Left lung (tissue), 10 donors: Measurements from ENCODE around the gene SUFU. TPM values are rescaled to one million over a fixed set of nuclear protein-coding genes. Genes with fewer than 3 reads are reported as not detected.

Experiments
- ATAC-seq: fragments of 200-7000 bp; cut with Tn5 transposase; one replicate; pipeline ENCODE4 v1.9.1; 2020; ENCODE audit warnings: moderate library complexity
- DNase-seq, 4 donors: peaks; one replicate each; pipeline ENCODE4 v3.0.0-alpha.2; 2013 to 2020
- H3K27ac ChIP-seq, 2 donors: fragments of 200-600 bp; sonication (generic) in 1 of 2; one replicate each; pipeline versions ENCODE4 v1.5.0 to v1.8.0; 2020 to 2021
- H3K27me3 ChIP-seq, 2 donors: fragments of 200-600 bp; sonication (generic) in 1 of 2; one replicate each; pipeline versions ENCODE4 v1.5.0 to v1.8.0; 2020 to 2021
- H3K36me3 ChIP-seq, 2 donors: fragments of 200-600 bp; sonication (generic) in 1 of 2; one replicate each; pipeline versions ENCODE4 v1.5.0 to v1.8.0; 2020 to 2021
- H3K4me1 ChIP-seq, 2 donors: fragments of 200-600 bp; one replicate each; pipeline ENCODE4 v1.8.0; 2021
- H3K4me3 ChIP-seq, 2 donors: fragments of 200-600 bp; sonication (generic) in 1 of 2; one replicate each; pipeline versions ENCODE4 v1.5.0 to v1.8.0; 2020 to 2021; ENCODE audit warnings: mild to moderate bottlenecking in 1 of 2
- H3K9me3 ChIP-seq, 2 donors: fragments of 200-600 bp; sonication (generic) in 1 of 2; one replicate each; pipeline versions ENCODE4 v1.5.0 to v1.8.0; 2020 to 2021
- CTCF ChIP-seq, 2 donors: fragments of 200-600 bp; sonication (generic) in 1 of 2; IDR thresholded peaks; one replicate each; pipeline versions ENCODE4 v1.5.0 to v1.8.0; 2021; ENCODE audit warnings: antibody characterized with exemption in 2 of 2
- intact Hi-C, 2 donors: fragments of 100-400 bp; cut with DNase I; formaldehyde crosslinking; loops; one replicate each; pipeline versions ENCODE4 v1.11.2 to v1.14.2; 2022
- polyA plus RNA-seq, 6 donors: library from polyadenylated mRNA; unstranded; fragments of 120-200 nt; gene quantifications; one replicate each; pipeline ENCODE4 v1.2.1, GENCODE V29; 2013; ENCODE audit not compliant: insufficient read length in 6 of 6
- total RNA-seq, 2 donors: library from RNA; stranded (reverse); fragmentation: NEBNext Ultra II Directional; extraction: Animal tissue kit (Norgen Biotek cat#: 25700); gene quantifications; one replicate each; pipeline ENCODE4 v1.2.1, GENCODE V29; 2021
- donor health status: DM: no; HTN: yes; CAD: no.
- donor health status: DM: no; HTN: no; CAD: no.

Gene SUFU
- total and polyA plus RNA-seq, 8 donors, result 13.4 to 30.7 (median 27.7) TPM

- ATAC-seq (no peak), DNase-seq (peak in 1 of 4 donors; percentile 17)
- H3K36me3 ChIP-seq, result peaks cover 0 to 37% of the 10 kb centered on the region in 2 donors
- peaks cover 27 to 65% of the 10 kb centered on the region in 2 donors for H3K4me1 ChIP-seq
- H3K27me3 ChIP-seq, result no peaks in the 10 kb centered on the region
- no peak for TF ChIP-seq CTCF (IDR thresholded peaks at IDR 0.05)
- no peak overlapping the region for H3K27ac ChIP-seq
- H3K9me3 ChIP-seq, result no peaks in the 10 kb centered on the region
- H3K4me3 ChIP-seq, result no peak overlapping the region
- intact Hi-C loops, result no loop called here
Observed at GRCh38 chr10:102617816-102618215, 114.0 kb downstream of the SUFU start.

- peaks cover 0 to 37% of the 10 kb centered on the region in 2 donors for H3K36me3 ChIP-seq
- DNase-seq (peak in 2 of 4 donors; percentile 25 to 65), ATAC-seq (no peak)
- H3K9me3 ChIP-seq, result no peaks in the 10 kb centered on the region
- intact Hi-C loops, result no loop called here
- TF ChIP-seq CTCF (IDR thresholded peaks at IDR 0.05), result no peak
- H3K4me1 ChIP-seq, result peaks cover 26 to 51% of the 10 kb centered on the region in 2 donors
- H3K27ac ChIP-seq, result peak overlapping the region; percentile 59 to 64
- H3K4me3 ChIP-seq, result no peak overlapping the region
- no peaks in the 10 kb centered on the region for H3K27me3 ChIP-seq
Observed at GRCh38 chr10:102619281-102619981, 115.7 kb downstream of the SUFU start.

GRCh38 chr10:102620138-102620590, 116.4 kb downstream of the SUFU start:
- H3K4me1 ChIP-seq, result peaks cover 26 to 45% of the 10 kb centered on the region in 2 donors
- H3K4me3 ChIP-seq, result no peak overlapping the region
- H3K36me3 ChIP-seq, result peaks cover 0 to 35% of the 10 kb centered on the region in 2 donors
- peak in 3 of 4 donors; percentile 24 to 85 (median 30) for DNase-seq
- no peak for TF ChIP-seq CTCF (IDR thresholded peaks at IDR 0.05)
- H3K9me3 ChIP-seq, result no peaks in the 10 kb centered on the region
- H3K27ac ChIP-seq, result peak overlapping the region; percentile 59 to 64
- intact Hi-C loops, result no loop called here
- H3K27me3 ChIP-seq, result no peaks in the 10 kb centered on the region
- ATAC-seq, result no peak

GRCh38 chr10:102620591-102621442, 117.0 kb downstream of the SUFU start:
- peak in 2 of 4 donors; percentile 31 to 57 for DNase-seq
- peak; percentile 10 for ATAC-seq
- Histone ChIP-seq H3K36me3 (peaks cover 0 to 28% of the 10 kb centered on the region in 2 donors), H3K4me3 (no peak overlapping the region), H3K4me1 (peaks cover 26 to 47% of the 10 kb centered on the region in 2 donors), H3K9me3 (no peaks in the 10 kb centered on the region), H3K27me3 (no peaks in the 10 kb centered on the region), H3K27ac (peak overlapping the region; percentile 64 to 67)
- TF ChIP-seq CTCF (IDR thresholded peaks at IDR 0.05), result no peak
- intact Hi-C loops, result no loop called here
